ENCODE data around the gene DYDC2.

DNA sequence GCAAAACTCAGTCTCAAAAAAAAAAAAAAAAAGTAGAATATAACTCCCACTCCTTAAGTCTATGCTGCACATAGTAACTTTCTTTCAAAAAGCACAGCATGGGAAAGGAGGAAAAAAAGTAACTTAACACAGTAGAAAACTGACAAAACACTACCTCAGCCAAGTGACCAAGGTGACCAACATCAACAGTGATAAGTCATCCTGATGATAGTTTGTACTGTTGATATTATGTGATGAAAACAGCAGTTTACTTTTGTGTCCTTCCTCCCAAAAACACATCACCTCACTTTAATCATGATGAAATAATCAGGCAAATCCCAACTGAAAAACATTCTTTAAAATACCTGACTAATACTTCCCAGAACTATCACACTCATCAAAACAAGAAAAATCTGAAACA, 37.8 kb upstream of the DYDC2 start:
- TF ChIP-seq, protein P1, sequence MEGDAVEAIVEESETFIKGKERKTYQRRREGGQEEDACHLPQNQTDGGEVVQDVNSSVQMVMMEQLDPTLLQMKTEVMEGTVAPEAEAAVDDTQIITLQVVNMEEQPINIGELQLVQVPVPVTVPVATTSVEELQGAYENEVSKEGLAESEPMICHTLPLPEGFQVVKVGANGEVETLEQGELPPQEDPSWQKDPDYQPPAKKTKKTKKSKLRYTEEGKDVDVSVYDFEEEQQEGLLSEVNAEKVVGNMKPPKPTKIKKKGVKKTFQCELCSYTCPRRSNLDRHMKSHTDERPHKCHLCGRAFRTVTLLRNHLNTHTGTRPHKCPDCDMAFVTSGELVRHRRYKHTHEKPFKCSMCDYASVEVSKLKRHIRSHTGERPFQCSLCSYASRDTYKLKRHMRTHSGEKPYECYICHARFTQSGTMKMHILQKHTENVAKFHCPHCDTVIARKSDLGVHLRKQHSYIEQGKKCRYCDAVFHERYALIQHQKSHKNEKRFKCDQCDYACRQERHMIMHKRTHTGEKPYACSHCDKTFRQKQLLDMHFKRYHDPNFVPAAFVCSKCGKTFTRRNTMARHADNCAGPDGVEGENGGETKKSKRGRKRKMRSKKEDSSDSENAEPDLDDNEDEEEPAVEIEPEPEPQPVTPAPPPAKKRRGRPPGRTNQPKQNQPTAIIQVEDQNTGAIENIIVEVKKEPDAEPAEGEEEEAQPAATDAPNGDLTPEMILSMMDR (IDR thresholded peaks at IDR 0.05), result no peak
- no peak for TF ChIP-seq ZFX (IDR thresholded peaks at IDR 0.05; ENCODE audit: borderline replicate concordance)

All from 22Rv1 (cell line).